H4 (cell line): Measurements from ENCODE around the gene SOCS7. TPM values are rescaled to one million over a fixed set of nuclear protein-coding genes. Genes with fewer than 3 reads are reported as not detected.
A peak's percentile ranks its signal among the peaks of the same experiment; 100 is the strongest.

Experiments used
- DNase-seq: peaks from one replicate; pipeline ENCODE4 v3.0.0-alpha.2; 2015; ENCODE audit warnings: low spot score
- total RNA-seq: library from RNA; depleted of rRNA; stranded (reverse); fragments of >200 nt; shearing (Covaris generic); gene quantifications from 2 replicates; pipeline ENCODE4 v1.2.3, GENCODE V29; 2014; rRNA removed

SOCS7 gene, protein sequence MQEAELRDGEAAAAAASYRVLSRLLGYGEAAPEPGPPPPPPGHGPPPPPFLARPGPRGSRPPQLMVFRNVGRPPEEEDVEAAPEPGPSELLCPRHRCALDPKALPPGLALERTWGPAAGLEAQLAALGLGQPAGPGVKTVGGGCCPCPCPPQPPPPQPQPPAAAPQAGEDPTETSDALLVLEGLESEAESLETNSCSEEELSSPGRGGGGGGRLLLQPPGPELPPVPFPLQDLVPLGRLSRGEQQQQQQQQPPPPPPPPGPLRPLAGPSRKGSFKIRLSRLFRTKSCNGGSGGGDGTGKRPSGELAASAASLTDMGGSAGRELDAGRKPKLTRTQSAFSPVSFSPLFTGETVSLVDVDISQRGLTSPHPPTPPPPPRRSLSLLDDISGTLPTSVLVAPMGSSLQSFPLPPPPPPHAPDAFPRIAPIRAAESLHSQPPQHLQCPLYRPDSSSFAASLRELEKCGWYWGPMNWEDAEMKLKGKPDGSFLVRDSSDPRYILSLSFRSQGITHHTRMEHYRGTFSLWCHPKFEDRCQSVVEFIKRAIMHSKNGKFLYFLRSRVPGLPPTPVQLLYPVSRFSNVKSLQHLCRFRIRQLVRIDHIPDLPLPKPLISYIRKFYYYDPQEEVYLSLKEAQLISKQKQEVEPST
- total RNA-seq = 5.9 and 6.9 TPM in 2 replicates

DNA sequence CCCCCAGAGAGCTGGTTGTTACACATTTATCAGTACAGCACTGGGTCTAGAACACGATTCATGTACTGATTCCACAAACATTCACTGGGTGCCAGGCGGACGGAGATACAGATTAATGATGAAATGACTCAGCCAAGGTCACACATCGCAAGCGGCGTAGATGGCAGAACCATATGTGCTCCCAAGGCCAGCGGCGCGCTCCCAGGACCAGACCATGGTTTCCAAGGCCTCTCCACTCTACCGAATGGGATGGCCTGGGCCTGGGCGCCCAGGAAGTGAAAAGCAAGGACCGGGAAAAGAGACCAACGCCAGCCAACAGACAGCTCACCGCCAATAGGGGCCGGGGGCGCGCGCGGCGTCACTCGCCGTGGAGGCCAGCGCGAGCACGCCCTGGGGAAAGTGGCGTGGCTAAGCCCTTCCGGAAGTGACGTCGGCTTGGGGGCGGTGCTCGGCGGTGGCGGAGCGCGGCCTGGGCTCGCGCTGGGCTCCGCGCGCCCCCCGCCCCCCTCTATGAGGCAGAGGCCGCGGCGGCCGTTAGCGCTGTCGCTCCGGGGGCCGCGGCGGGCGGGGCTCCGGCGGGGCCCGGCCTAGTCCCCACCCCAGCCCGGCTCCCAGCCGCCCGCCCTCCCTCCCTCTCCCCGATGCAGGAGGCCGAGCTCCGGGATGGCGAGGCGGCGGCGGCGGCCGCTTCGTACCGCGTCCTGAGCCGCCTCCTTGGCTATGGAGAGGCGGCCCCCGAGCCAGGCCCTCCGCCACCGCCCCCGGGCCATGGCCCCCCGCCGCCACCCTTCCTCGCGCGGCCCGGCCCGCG, at the start of gene SOCS7:
SOCS7 (plus strand) TSS at position 433 of the 811 bp plus-strand sequence; CDS start at position 642, 209 bp downstream.
- DNase-seq = peak; percentile 86

GRCh38 chr17:38315497-38315896, 36.1 kb upstream of the SOCS7 start:
- no peak for DNase-seq

DNA sequence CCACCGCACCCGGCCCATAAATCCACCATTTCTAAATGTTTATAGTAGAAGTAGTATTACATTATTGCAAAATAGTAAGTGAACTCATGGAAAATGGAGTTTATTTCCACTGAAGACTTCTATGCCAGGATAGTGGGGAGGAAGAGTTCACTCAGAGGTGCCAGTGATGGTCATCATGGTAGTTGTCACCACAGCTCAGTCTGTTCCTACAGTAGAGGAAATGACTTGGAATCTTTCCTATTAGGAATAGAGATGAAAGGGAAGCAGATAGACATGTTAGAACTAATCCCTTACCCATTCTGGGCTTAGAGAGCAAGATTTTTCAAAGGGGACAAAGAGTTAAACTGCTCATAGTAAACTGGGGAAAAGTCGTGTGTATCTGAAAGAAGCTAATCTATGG, 34.6 kb upstream of the SOCS7 start:
- no peak for DNase-seq

- DNase-seq = peak; percentile 2
Measured at GRCh38 chr17:38320482-38320881, 31.2 kb upstream of the SOCS7 start.

DNA sequence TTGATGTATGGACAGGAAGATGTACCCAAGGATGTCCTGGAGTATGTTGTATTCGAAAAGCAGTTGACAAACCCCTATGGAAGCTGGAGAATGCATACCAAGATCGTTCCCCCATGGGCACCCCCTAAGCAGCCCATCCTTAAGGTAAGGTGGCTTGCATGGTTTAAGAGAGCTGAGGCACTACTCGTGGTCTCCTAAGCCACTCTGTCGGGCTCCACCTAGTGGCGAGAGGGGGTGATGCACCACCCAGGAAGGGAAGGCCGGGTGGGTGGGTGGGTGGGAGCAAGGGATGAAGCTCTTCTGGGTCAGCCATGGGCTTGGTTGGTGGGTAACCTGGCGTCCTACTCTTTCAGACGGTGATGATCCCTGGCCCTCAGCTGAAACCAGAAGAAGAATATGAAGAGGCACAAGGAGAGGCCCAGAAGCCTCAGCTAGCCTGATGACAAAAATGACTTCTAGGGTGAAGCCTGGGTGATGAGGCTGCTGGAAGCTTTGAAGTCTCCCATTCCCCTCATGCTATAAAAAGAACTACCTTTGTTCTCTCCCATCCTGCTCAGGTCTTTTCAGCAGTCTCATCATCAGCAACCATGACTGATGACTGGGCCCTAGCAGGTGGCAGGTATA, 29.4 kb upstream of the SOCS7 start:
- DNase-seq = peak; percentile 34

- no peak for DNase-seq
Measured at GRCh38 chr17:38322897-38323296, 28.7 kb upstream of the SOCS7 start.

GRCh38 chr17:38324141-38324697, 27.4 kb upstream of the SOCS7 start:
- no peak for DNase-seq

GRCh38 chr17:38324772-38325171, 26.9 kb upstream of the SOCS7 start:
- no peak for DNase-seq

DNA sequence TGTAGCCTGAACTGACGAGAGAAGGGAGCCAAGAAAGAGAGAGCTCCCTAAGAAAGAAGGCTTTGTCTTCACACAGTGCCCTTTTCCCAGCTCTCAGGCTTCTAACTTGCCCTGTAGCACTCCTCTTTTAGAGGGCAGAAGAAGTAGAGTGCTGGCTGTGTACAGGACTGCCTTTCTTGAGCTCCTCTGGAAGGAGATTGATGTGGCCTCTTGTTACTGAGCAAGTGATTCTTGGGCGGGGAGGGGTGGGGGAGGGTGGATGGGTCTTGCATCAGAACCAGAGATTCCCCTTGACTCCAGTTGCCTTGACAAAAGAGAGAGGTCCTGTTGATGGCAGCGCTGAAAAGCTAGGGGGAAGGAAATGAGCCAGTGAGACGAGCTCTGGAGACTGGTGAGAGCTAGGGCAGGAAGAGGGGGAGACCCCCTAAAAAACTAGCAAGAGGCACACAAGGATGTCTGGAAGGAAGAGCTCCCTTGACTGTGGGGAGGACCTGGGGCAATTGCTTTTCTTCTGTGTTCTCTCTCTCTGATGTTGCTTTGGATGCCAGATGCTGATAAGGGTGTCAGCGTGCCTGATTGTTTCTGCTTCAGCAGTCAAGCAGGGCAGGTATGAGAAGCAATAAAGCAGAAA, 26.3 kb upstream of the SOCS7 start:
- no peak for DNase-seq

- DNase-seq = no peak
Measured at GRCh38 chr17:38326996-38327792, 24.4 kb upstream of the SOCS7 start.

GRCh38 chr17:38327936-38328335, 23.7 kb upstream of the SOCS7 start:
- no peak for DNase-seq

DNA sequence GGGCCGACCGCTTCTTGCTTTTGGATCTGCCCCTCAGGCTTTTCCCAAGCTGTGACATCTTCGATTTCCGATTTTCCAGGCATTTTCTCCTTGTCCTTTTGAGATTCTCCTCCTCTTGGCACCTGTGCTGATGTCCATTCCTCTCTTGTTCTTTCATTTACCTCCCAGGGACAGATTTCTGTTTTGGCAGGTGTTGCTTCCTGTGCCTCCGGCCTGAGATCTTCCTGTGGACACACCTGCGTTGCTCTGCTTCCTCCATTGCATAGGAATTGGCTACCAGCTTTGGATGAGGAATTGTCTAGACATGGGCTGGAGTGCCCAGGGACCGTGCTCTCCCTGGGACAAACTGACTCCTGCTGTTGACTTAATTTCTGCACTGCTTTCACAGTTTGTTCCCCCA, 23.0 kb upstream of the SOCS7 start:
- DNase-seq = no peak

DNA sequence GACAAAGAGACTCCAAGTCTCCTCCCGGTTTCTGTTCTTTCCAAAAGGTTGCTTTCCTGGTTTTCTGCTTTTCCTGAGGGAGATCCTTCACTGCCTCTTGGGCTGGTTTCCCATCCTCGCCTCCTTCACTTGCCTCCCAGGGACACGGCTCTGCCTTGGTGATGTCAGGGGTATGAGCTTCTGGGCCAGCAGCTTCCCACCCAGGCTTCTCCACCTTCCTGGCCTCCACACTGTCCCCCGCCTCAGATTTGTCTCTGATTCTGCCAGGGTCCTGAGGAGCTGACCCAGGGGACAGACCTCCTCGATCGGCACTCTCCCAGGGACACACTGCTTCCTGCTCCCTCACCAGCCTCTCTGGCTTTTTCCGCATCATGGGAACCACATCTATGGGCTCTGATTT, 22.4 kb upstream of the SOCS7 start:
- no peak for DNase-seq

DNA sequence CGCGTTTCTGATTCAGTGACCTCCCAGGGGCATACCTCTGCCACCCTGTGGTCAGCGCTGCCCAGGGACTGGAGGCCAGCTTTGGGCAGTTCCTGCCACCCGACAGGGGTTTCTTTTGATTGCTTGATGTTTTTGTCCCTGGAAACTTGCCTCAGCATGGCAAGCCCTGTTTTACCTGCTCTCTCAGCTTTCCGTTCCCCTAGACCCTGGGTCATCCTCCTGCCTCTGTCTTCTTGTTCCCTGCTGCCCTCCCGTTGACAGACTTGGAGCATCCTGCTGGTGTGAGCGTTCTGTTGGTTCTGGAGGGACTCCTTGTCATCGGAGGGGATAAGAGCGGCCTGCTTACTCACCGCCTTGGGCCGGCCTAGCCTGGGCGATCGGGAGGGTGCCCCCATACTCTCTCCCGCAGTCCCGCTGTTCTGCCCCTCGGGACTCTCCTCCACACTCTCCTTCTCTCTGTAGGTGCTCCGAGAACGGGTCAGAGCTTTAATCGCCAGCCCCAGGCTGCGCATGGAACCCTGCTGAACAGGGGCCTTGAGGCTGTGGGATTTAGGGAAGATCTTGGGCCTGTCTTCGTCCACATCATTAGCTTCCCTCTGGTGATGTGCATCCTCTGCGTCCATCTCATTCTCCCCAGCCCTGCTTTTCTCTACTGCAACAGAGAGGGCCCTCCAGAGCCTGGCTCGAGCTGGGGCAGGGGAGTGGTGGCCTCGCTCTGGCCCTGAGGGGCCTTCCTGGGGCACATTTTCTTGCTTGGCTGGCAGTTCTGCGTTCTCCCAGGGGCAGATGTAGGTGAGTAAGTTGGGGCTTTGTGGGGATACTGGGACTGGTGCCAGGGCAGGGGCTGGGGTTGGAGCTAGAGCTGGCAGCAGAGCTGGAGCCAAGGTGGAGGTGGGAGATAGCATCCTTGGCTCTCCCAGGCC, 21.6 kb upstream of the SOCS7 start:
- DNase-seq = no peak

GRCh38 chr17:38330941-38331411, 20.7 kb upstream of the SOCS7 start:
- no peak for DNase-seq

DNA sequence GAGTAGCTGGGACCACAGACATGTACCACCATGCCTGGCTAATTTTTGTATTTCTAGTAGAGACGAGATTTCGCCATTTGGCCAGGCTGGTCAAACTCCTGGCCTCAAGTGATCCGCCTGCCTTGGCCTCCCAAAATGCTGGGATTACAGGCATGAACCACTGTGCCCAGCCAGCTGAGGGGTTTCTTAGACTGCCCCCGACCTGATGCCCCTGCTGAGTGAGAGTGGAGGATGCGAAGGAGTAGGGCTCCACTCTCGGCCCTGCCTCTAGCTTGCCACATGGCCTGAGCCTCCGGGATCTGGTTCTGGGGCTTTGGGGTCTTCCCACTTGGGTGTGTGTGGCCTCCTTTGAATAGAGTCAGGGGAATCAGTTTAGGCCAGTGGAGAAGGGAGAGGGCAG, 18.9 kb upstream of the SOCS7 start:
- no peak for DNase-seq

DNA sequence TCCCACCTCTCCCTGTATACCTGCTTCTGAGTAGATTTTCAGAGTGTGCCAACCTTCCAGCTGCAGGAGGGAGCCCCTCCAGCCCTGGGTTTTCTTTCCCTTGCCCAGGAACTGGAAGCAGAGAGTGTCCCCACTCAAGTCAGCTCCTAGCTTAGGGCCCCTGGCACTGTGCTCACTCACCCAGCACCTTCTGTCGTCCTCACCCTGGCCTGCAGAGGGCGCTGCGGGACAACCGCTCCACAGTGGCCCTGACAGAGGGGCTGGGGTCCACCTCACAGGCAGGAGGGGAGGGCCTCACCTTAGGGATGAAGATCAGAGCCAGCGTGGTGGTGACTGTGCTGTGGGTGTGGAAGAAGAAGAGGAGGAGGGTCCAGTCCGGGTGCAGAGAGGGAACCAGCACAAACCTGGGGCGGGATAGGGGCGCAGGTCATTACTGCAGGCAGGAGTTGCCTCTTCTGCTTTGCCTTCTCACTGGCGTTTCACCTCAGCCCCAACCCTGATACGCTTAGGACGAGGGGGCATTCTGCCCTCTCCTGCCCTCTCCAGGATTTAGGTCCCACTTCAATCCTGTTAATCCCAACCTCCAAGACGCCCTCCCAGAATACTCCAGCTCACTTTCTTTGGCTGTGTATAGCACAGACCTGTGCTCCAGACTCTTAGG, 17.9 kb upstream of the SOCS7 start:
- no peak for DNase-seq
